Ascending aorta (tissue), 2 donors: ENCODE measurements around the gene IFIT1. TPM values are rescaled to one million over a fixed set of nuclear protein-coding genes. Genes with fewer than 3 reads are reported as not detected.

Experiments
- DNase-seq, 2 donors: peaks; one replicate each; pipeline ENCODE4 v3.0.0-alpha.2; 2019; ENCODE audit warnings: low spot score in 2 of 2
- H3K27ac ChIP-seq, 2 donors: fragments of 200-600 bp; sonication (generic); one replicate each; pipeline ENCODE4 v1.5.1; 2016 to 2017; ENCODE audit warnings: mild to moderate bottlenecking in 1 of 2
- H3K27me3 ChIP-seq: fragments of 200-600 bp; sonication (generic); one replicate; pipeline ENCODE4 v1.5.1; 2017
- H3K36me3 ChIP-seq, 2 donors: fragments of 200-600 bp; sonication (generic); one replicate each; pipeline ENCODE4 v1.5.1; 2016
- H3K4me1 ChIP-seq, 2 donors: fragments of 200-600 bp; sonication (generic); one replicate each; pipeline ENCODE4 v1.5.1; 2016 to 2017; ENCODE audit warnings: mild to moderate bottlenecking in 1 of 2
- H3K4me3 ChIP-seq, 2 donors: fragments of 200-600 bp; sonication (generic); one replicate each; pipeline ENCODE4 v1.5.1; 2016 to 2017; ENCODE audit warnings: mild to moderate bottlenecking in 1 of 2
- H3K9me3 ChIP-seq, 2 donors: fragments of 200-600 bp; sonication (generic); one replicate each; pipeline ENCODE4 v1.5.1; 2016
- CTCF ChIP-seq, 3 experiments: fragments of 200-600 bp in 2 of 3; fragments of 450-650 bp in 1 of 3; sonication (generic) in 2 of 3; IDR thresholded peaks; one replicate each; pipeline ENCODE4 v1.5.1; 2016 to 2019; ENCODE audit warnings: antibody characterized with exemption in 3 of 3, mild to moderate bottlenecking in 1 of 3, moderate library complexity in 1 of 3
- intact Hi-C: fragments of 100-400 bp; cut with DNase I; formaldehyde crosslinking; loops from one replicate; pipeline ENCODE4 v1.15.1; 2023
- total RNA-seq: library from RNA; depleted of rRNA; stranded (reverse); fragments of >200 nt; gene quantifications from one replicate; pipeline ENCODE4 v1.1.0, GENCODE V29; 2016

IFIT1 gene
- total RNA-seq, 1 donor from 2014 or later: 28.5 TPM

- Histone ChIP-seq H3K27me3 (no peaks in the 10 kb centered on the region), H3K4me3 (peak overlapping the region in 1 of 2 donors; percentile 36), H3K36me3 (no peaks in the 10 kb centered on the region), H3K27ac (peak overlapping the region; percentile 87 to 92), H3K4me1 (peaks cover 10 to 17% of the 10 kb centered on the region in 2 donors), H3K9me3 (no peaks in the 10 kb centered on the region)
- intact Hi-C loops: loop anchor here (2.0 to 5.0 kb wide), 2 partner anchors 14 to 47 kb away; partner anchors contain the start of gene IFIT3
- TF ChIP-seq CTCF (IDR thresholded peaks at IDR 0.05): no peak
- no peak for DNase-seq
These were observed 17.7 kb upstream of the IFIT1 start for GRCh38 chr10:89374713-89375141.

GRCh38 chr10:89377705-89378637, 14.5 kb upstream of the IFIT1 start, which contains the start of gene IFIT1B:
Gene IFIT1B, plus strand, starts transcription at chr10:89378056. Its CDS starts 80 bp downstream, at chr10:89378136.
- no peak within 1 kb of the TSS for H3K4me3 ChIP-seq
- no peaks in the 10 kb centered on the region for H3K36me3 ChIP-seq
- H3K27ac ChIP-seq: no peak within 1 kb of the TSS
- H3K9me3 ChIP-seq: no peaks in the 10 kb centered on the region
- DNase-seq: no peak
- no peak for TF ChIP-seq CTCF (IDR thresholded peaks at IDR 0.05)
- peaks cover 10 to 17% of the 10 kb centered on the region in 2 donors for H3K4me1 ChIP-seq
- intact Hi-C loops: loop anchor here (2.0 kb wide), 1 partner anchor 105 kb away; no protein-coding TSS in a partner anchor
- H3K27me3 ChIP-seq: no peaks in the 10 kb centered on the region

GRCh38 chr10:89379103-89379502, 13.3 kb upstream of the IFIT1 start:
- Histone ChIP-seq H3K4me3 (no peak overlapping the region), H3K27ac (no peak overlapping the region), H3K36me3 (no peaks in the 10 kb centered on the region), H3K4me1 (peaks cover 5 to 8% of the 10 kb centered on the region in 2 donors), H3K27me3 (no peaks in the 10 kb centered on the region), H3K9me3 (no peaks in the 10 kb centered on the region)
- DNase-seq: no peak
- intact Hi-C loops: no loop called here
- no peak for TF ChIP-seq CTCF (IDR thresholded peaks at IDR 0.05)

- Histone ChIP-seq H3K27ac (no peak overlapping the region), H3K36me3 (no peaks in the 10 kb centered on the region), H3K9me3 (no peaks in the 10 kb centered on the region), H3K4me3 (no peak overlapping the region), H3K27me3 (no peaks in the 10 kb centered on the region), H3K4me1 (no peaks in the 10 kb centered on the region)
- intact Hi-C loops: no loop called here
- DNase-seq: no peak
- no peak for TF ChIP-seq CTCF (IDR thresholded peaks at IDR 0.05)
These were observed 9.7 kb upstream of the IFIT1 start for GRCh38 chr10:89382757-89383156.

- Histone ChIP-seq H3K36me3 (no peaks in the 10 kb centered on the region), H3K4me3 (no peak overlapping the region), H3K9me3 (no peaks in the 10 kb centered on the region), H3K27me3 (no peaks in the 10 kb centered on the region), H3K27ac (no peak overlapping the region), H3K4me1 (peaks cover 0 to 3% of the 10 kb centered on the region in 2 donors)
- DNase-seq: no peak
- intact Hi-C loops: no loop called here
- no peak for TF ChIP-seq CTCF (IDR thresholded peaks at IDR 0.05)
These were observed 7.7 kb upstream of the IFIT1 start for GRCh38 chr10:89384474-89385340.
